ENCODE data around the gene RABGAP1. TPM values are rescaled to one million over a fixed set of nuclear protein-coding genes. Genes with fewer than 3 reads are reported as not detected.

Gene RABGAP1
- polyA plus RNA-seq, 1 donor from 2014 or later, result 67.8 TPM

GRCh38 chr9:123041489-123041888 lies 100.7 kb downstream of the RABGAP1 start:
- Histone ChIP-seq H3K9me3 (ENCODE audit: low read length) (no peaks in the 10 kb centered on the region), H3K27ac (ENCODE audit: low read length) (no peak overlapping the region), H3K36me3 (ENCODE audit: insufficient read depth, low read length) (no peaks in the 10 kb centered on the region), H3K4me2 (ENCODE audit: low read length) (no peak overlapping the region), H3K9ac (ENCODE audit: low read length) (no peak overlapping the region), H3K79me2 (replicated peaks; ENCODE audit: insufficient read depth, low read length) (peaks cover 32% of the 10 kb centered on the region), H4K20me1 (ENCODE audit: insufficient read depth) (no peaks in the 10 kb centered on the region), H2AFZ (ENCODE audit: low read depth, low read length) (no peak overlapping the region), H3F3A (ENCODE audit: insufficient read depth, low read length, poor library complexity, severe bottlenecking) (no peaks in the 10 kb centered on the region), H3K9me2 (ENCODE audit: insufficient read depth, low read length) (no peaks in the 10 kb centered on the region), H3K27me3 (ENCODE audit: insufficient read depth, low read depth, low read length) (no peaks in the 10 kb centered on the region), H3K4me3 (ENCODE audit: low read length) (no peak overlapping the region)
- TF ChIP-seq EZH2 (IDR thresholded peaks at IDR 0.05; ENCODE audit: borderline replicate concordance, insufficient read depth, low read length, poor library complexity, severe bottlenecking) (no peak), POLR2AphosphoS5 (IDR thresholded peaks at IDR 0.05) (no peak)

GRCh38 chr9:123043081-123043939 lies 102.5 kb downstream of the RABGAP1 start:
- Histone ChIP-seq H2AFZ (ENCODE audit: low read depth, low read length) (no peak overlapping the region), H3K9ac (ENCODE audit: low read length) (no peak overlapping the region), H3K27ac (ENCODE audit: low read length) (no peak overlapping the region), H3K36me3 (ENCODE audit: insufficient read depth, low read length) (no peaks in the 10 kb centered on the region), H3K27me3 (ENCODE audit: insufficient read depth, low read depth, low read length) (no peaks in the 10 kb centered on the region), H3F3A (ENCODE audit: insufficient read depth, low read length, poor library complexity, severe bottlenecking) (no peaks in the 10 kb centered on the region), H3K4me3 (ENCODE audit: low read length) (no peak overlapping the region), H3K4me2 (ENCODE audit: low read length) (no peak overlapping the region), H4K20me1 (ENCODE audit: insufficient read depth) (no peaks in the 10 kb centered on the region), H3K9me3 (ENCODE audit: low read length) (no peaks in the 10 kb centered on the region), H3K79me2 (replicated peaks; ENCODE audit: insufficient read depth, low read length) (peaks cover 14% of the 10 kb centered on the region), H3K9me2 (ENCODE audit: insufficient read depth, low read length) (no peaks in the 10 kb centered on the region)
- no peak for TF ChIP-seq TAF1 (IDR thresholded peaks at IDR 0.05; ENCODE audit: low read depth)
- TF ChIP-seq MXI1 (conservative IDR thresholded peaks at IDR 0.05; ENCODE audit: poor library complexity, severe bottlenecking), result no peak
- no peak for TF ChIP-seq REST (IDR thresholded peaks at IDR 0.05; ENCODE audit: borderline replicate concordance)
- TF ChIP-seq EP300 (conservative IDR thresholded peaks at IDR 0.05; ENCODE audit: poor library complexity, severe bottlenecking), result no peak
- TF ChIP-seq CTCF (IDR thresholded peaks at IDR 0.05; ENCODE audit: poor library complexity, severe bottlenecking), result no peak
- no peak for TF ChIP-seq EZH2 (IDR thresholded peaks at IDR 0.05; ENCODE audit: borderline replicate concordance, insufficient read depth, low read length, poor library complexity, severe bottlenecking)
- TF ChIP-seq POLR2AphosphoS5 (IDR thresholded peaks at IDR 0.05), result no peak
- no peak for TF ChIP-seq SMC3 (conservative IDR thresholded peaks at IDR 0.05; ENCODE audit: poor library complexity)
- no peak for TF ChIP-seq RAD21 (conservative IDR thresholded peaks at IDR 0.05)

All from neural cell (in vitro differentiated cells).